ENCODE measurements around the gene SLC5A9.
"Not testable (repeated sequence)": the region's sequence is repeated elsewhere in the genome, so short reads cannot be mapped to it uniquely, and the experiment has no call there.

SLC5A9 gene

DNA sequence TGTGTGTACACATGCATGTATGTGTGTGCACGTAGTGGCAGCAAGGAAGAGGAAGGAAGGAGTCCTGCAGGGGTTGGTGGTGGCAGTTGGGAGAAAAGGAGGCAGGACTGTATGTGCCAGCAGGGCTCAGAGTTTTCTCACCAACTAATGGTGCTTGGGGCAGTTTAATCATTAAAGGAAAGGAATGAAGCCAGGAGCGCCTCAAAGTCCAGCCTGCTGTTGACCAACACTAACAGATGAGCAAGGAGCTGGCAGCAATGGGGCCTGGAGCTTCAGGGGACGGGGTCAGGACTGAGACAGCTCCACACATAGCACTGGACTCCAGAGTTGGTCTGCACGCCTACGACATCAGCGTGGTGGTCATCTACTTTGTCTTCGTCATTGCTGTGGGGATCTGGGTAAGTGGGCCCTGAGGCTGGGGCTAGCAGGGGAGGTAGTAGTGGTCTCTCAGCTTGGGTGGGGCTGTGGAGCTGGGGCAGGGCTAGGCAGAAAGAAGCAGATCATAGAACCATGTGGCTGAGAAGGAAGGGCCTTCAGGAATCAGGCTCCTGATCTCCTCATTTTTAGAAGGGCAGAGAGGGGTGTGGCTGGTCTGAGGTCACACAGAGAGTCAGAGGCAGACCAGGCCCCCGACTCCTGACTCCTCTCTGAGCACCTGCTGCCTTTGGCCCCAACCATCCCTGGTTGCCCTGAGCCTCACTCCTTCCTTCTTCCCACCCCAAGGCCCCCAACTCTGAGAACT, at the start of gene SLC5A9:
Gene SLC5A9, plus strand, starts transcription at position 216 of the 742 bp plus-strand sequence. Its CDS starts 21 bp downstream, at position 237.
- no peak for DNase-seq

DNA sequence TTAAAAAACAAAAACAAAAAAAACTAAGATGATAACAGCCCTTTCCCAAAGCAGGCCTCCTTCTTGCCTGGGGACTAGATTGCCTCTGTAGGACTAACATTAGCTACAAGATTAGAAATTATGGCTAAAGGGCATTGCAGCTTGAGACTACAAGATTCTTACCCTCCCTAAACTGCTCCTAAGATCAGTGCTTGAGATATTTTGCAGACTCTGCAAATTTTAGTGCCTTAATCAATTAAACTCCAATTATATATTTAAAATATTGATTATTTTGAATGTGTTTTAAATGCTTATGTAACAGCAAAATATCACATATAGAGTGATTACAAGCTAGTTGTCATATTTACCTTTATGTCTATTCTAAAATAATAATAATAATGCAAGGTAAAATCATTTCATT, 47.4 kb upstream of the SLC5A9 start:
- no peak for DNase-seq

DNA sequence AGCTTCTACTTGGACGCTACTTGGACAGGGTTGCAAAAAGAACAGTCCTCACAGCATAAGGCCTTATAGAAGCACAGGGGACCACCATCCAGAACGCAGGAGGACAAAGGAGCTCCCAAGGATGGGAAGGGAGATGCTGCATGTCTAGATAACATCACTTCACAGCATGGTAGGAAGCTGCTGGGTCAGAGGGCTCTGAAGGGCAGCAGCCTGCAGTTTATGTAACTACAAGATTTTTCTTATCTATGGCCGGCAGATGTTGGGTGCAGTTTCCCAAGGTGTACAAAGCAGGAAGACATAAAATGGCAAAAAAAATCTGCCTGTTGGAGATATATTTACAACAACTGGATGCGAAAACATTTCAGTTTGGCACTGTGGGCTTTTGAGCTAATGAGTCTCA, 45.3 kb upstream of the SLC5A9 start:
- no peak for DNase-seq

DNA sequence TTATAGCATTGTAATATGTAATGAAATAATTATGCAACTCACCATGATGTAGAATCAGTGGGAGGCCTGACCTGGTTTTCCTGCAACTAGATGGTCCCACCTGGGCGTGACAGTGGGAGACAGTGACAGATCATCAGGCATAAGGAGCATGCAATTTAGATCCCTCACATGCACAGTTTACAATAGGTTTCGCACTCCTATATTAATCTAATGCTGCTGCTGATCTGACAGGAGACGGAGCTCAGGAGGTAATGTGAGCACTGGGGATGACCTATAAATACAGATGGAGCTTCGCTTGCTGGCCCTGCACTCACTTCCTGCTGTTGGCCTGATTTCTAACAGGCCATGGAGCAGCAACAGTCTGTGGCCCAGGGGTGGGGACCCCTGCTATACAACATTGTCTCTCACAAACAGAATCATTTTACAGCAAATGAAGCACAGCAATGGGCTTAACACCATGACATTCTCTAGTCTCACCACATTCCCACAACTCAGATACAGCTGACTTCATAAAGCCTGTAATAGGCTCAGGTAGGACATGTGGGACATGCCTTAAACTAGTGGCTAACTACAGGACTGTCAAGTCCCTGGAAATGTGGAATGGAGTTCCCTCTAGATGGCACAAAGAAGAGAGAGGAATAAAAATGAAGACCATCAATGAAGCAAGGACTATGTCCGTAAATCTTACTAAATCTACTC, 40.7 kb upstream of the SLC5A9 start:
- DNase-seq, result no peak

DNA sequence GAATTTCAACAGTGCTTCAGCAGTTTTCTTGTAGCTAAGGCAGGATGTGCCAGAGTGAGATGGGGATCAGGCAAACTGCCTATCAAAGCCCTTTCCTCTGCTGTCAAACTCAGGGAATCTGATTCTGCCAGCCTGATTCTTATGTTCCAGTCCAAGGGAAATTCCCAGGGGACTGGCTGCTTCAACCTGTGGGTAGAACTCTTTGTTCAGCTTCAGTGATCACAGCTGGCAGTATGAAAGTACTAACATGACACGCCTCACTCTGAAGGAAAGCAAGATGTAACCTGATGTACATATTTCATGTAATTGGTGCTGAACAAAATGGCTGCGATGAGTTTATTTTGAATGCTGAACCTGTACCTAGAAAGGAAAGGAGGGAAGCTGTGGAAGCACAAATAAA, 40.1 kb upstream of the SLC5A9 start:
- no peak for DNase-seq

DNA sequence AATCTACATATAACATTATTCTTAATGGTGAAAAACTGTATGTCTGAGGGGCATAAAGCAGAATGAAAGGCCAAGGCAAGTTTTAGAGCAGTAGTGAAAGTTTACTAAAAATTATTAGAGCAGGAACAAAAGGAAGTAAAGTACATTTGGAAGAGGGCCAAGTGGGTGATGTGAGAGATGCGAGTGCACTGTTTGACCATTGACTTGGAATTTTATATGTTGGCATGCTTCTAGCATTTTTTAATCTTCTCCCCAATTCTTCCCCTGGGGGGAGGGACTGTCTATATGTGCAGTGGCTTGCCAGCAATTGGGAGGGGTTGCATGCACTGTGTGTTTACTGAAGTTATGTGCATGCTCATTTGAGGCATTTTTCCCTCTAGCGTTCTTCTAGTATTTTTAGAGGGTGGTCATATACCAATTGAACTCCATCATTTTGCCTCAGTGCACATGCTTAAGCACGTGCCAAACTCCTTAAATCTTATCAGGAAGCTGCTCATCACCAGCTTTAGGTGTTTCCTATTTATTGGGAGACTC, 36.1 kb upstream of the SLC5A9 start:
- DNase-seq, result no peak

DNA sequence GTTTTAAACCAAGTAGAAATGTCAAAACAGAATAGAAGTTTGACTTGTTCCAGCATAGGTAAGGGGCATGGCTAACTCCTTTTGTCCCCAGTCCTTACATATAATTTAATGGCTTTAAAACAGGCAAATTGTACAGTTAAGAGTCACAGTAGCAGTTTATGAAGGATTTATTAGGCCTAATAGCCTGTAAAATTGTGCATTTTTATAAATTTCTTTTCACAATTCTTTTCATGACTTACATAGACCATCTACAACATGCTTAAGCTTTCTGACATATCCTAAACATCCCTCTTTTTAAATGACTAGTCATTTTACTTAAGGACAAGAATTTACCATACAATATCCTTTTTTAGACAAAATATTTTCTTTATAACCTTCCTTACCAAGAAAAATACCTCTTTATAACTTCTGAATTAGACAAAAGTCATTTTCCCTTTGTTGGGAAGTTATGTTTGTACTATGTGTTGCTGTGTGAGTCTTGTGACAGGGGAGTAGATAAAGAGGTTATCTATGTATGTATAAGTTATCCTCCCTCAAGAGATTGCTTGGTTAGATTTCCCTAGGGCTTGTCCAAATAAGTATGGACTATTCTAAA, 34.5 kb upstream of the SLC5A9 start:
- DNase-seq, result no peak

DNA sequence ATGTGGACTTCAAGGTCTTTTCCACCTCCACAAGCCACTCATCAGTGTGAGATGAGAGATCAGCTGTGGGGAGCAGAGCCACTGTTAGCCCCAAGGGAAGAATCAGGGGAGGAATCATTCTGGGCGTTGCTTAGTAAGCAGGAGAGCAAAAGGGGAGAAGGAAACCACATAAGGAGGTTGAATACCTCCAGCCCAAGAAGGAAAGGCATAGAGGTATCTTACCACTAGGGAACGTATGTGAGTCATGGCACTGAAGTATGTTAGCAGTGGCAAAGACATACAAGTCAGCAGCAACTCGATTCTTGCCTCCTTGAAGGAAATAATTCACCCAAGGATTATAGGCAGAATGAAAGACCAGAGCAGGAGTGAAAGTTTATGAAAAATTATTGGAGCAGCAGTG, 31.6 kb upstream of the SLC5A9 start:
- DNase-seq, result no peak

DNA sequence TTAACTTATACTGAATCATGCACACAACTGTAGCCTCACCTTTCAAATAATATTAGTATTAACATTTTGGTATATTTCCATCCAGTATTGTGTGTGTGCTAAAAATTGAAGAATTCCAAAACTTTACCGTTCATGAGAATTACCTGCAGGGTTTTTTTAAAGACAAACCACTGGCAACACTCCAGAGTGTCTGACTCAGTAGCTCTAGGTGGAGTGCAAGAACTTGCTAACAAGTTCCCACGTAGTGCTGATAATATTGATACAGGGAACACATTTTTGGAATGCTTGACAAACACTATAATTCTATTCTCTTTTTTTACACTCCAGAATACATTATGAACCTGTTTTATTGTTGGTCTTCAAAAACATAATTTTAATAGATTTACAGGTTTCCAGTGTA, 27.7 kb upstream of the SLC5A9 start:
- DNase-seq, result no peak

DNA sequence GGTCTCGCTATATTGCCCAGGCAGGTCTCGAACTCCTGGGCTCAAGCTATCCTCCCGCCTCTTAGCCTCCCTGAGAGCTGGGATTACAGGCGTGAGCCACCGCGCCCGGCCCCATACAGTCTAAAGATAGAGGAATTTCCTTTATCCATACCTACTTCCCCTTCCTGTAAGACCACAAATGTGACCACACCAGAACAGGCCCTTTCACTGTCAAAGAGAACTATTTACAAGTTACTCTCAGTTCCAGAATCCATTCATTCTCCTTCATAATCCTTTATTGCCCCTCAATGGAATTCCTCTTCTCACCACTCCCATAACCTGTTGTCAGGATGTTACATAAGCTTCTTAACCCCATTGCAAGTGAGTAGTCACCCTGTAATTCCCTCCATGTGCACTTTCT, 26.3 kb upstream of the SLC5A9 start:
- DNase-seq, result no peak

DNA sequence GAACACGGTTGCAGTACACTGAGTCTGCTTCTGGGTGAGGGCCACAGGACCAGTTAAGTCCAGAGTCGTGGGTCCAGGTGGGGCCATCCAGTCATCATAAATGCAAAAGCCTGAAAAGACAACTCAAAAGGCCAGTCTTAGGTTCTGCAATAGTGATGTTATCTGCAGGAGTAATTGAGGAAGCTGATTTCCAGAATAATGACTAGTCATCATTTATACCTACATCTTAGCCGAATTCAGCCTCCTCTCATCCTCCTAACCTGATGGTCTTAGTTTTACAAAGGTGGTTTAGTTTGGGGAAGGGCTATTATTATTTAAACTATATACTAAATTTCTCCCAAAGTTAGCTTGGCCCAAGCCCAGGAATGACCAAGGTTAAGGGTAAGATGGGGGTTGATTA, 23.5 kb upstream of the SLC5A9 start:
- DNase-seq, result no peak

DNA sequence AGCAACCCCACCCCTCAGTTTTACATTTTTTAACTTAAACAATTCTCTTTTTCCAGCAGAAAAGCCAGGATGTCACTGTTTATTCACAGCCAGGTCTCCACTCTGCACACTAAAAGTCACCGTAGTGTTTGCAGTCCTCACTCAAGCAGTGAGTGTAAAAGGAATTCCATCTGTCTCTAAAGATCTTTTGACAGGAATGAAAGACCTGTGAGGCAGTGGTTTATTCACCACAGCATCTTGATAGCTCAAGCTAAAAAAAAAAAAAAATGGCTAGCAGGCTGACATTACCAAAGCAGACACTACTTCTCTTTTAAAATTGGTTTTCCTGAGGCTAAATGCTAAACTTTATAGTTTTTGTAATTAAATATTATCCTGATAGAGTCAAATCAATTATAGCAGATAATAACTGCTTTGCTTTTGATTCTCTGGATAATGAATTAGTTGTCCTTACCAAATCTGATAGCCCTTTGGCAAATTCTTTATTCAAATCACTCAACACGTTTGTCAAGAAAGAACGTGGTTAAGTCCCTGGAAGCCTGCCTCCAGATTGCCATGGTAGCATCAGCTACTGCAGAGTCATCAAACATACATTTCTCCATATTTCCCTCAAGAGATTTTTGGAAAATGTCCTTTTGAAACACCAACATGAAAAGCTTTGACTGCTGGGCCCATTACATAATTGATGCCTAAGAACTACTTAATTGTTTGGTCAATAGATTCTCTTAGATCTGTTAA, 22.2 kb upstream of the SLC5A9 start:
- DNase-seq, result no peak

DNA sequence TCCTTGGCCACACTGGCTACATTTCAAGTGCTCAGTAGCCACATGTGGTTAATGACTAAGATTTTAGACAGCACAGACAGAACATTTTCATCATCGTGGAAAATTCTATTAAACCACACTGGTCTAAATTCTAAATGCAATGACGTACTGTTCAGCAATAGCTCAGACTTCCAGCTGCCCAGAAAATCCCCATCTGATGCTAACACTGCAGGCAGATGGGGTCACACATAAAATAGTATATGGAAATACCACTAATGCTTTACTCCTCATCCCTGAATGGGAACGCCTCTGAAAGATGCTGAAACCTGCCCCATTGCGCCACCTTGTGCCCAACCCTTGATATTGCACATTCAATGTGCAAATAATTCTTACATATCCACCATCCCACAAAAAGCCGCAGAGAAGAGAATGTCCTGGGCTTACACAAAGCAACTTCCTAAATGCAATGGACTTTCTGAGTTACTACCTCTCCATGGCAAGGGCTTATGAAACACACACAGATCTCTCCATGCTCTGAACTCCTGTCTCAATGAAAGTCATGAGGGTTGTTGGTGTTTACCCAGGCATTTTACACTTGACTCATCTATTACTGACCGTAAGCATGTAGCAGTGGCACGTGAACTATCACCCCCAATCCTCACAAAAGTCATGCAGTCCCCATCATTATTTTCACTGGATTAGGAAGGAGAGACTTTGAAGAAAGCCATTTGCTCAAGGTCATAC, 20.3 kb upstream of the SLC5A9 start:
- peak; percentile 46 for DNase-seq

DNA sequence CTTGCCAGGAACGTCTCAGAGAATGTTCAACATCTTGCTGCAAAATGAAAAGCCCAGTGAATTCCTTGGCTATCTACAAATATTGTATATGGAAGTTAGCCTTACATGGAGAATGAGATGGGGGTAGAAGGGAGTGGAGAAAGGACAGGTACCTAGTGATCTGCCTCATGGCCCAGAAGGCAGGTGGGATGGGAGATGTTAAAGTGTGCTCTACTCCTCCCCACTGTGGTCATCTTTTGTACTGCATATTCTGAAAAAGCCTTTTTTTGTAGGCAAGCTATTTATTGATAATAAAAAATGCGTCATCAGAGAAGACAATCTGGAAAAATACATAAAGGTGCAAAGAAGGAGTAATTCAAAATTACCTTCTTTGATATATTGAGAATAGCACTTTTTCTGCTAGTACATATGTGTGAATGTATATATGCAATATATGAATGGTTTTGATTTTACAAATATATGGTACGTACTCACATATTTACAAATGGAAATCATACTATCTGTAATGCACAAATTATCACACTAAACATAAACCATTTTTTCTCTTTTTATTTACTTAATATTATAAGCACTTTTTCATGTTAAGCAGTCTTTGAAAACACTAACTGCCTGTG, 19.1 kb upstream of the SLC5A9 start:
- peak; percentile 7 for DNase-seq

DNA sequence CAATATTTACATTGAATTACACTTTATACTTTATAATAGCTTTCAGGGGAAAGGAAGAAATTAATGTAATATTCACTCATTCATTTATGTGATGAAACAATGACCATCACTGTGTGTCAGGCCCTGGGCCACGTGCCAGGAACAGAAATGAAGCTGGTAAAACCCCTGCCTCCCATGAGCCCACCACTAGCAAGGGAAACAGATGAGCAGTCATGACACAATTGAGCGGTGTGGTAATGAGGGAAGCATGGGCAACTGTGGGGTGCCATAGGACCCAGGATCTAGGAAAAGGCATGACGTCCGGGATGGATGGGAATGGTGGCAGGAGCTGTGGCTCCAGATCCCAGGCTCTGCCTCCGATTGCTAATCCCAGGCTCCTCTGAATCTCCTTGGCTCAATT, 17.0 kb upstream of the SLC5A9 start:
- DNase-seq, result no peak

DNA sequence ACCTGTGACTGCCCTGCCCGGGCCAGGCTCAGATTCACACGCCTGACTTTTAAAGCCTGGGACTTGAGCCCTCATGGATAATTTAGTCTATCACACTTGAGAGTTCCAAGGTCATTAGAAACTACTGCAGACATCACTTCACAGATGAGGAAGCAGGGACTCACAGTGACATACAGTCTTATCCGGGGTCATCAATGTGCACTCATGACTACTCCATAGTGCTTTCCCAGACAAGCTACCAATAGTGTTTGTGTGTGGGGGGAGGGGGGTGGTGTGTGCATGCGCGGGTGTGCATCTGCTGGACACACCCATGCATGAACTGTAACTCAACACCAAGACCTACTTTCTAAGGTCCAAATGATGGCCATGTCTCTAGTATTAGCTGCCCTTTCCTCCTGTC, 16.1 kb upstream of the SLC5A9 start:
- no peak for DNase-seq

DNA sequence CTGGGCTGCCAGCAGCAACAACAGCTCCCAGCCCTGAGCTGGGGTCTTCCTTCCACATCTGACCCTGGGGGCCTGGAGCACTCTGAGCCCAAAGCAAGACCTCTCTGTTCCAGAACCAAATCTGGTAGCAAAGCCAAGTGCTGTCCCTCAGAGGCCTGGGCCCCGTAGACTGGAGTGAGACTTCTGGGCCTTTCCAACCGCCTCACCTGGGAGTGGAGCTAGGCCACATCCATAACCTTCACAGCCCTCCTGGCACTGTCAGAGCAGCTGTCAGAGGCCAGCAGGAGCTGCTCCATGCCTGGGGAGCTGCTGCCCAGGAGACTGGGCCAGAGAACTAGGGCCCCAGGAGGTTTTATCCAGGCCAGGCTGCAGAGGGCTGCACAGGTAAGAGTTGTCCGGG, 15.4 kb upstream of the SLC5A9 start:
- no peak for DNase-seq

DNA sequence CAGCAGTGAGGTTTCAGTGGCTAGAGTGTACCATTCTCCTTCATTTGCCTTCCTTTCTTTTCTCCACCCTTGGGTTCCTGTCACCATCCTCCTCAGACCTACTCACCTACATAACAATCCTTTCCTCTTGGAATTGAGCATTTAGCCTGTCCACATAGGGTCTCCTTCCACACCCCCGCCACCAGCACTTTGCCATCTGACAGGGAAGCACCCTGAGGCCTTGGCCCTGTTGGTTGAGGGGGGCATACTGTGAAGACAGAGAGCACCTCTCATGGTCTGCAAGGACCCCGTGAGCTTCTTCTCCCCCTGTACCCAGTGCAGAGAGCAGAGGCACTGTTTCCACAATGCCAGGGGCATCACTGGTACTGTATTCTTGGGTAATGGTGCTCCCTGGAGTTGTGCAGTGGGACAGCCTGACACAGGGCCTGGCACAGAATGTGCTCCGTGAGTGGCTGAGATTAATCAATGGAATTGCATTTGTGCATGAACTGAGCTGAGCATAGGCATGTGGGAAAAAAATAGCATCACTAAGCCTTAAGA, 14.9 kb upstream of the SLC5A9 start:
- DNase-seq, result no peak

DNA sequence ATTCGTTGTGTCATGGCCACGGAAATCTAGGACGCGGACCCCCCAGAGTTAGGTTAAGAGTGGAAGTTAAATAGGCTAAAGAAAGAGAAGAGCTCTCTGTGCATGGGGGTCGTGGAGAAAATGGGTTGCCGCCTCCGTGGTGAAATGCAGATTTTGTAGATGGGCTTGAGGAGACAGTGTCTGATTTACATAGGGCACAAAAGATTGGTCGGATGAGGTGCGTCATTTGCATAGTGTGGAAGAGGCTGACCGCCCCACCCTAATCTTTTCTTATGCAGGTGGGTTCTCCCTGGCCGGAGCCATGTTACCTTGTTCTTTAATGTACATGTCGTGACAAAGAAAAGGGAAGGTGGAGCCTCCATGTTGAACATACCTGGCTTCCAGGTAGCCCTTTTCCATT, 14.3 kb upstream of the SLC5A9 start:
- no peak for DNase-seq

DNA sequence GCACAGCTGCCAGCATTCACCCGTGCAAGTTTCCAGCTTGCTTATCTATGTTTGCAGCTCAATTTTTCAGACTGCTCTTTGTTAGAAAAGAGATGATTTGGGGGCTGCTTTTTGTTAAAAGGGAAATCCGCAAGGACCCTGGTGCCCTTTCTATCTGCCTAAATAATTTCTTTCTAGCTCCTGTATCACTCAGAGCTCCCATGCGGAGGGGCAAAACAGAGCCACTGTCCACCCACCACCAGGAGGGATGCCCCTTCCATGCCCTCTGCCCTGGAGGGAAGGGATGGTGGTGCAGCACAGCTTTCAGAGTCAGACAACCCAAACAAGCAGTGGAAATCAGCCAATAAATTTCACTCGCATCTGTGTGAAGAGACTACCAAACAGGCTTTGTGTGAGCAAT, 13.9 kb upstream of the SLC5A9 start:
- DNase-seq, result no peak

DNA sequence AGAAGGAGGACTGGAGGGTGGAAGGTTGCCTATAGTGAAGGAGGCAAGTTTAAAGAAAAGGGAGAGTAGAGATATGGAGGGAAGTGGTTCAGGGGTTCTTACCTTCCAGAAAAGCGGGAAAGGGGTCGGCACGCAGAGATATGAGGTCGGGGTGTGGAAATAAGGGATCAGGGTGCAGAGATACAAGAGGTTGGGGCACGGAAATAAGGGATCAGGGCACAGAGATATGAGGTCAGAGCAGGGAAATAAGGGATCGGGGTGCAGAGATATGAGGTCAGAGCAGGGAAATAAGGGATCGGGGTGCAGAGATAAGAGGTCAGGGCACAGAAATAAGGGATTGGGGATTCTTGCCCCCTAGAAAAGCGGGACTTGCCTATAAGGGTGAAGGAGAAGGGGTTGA, 9.1 kb upstream of the SLC5A9 start:
- not testable (repeated sequence) for DNase-seq

DNA sequence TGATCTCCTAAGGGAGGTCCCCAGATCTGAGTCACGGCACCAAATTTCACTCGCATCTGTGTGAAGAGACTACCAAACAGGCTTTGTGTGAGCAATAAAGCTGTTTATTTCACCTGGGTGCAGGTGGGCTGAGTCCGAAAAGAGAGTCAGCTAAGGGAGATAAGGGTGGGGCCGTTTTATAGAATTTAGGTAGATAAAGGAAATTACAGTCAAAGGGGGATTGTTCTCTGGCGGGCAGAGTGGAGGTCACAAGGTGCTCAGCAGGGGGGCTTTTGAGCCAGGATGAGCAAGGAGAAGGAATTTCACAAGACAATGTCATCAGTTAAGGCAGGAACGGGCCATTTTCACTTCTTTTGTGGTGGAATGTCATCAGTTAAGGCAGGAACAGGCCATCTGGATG, 8.2 kb upstream of the SLC5A9 start:
- not testable (repeated sequence) for DNase-seq
